H1 (cell line): ENCODE data around the gene MVD. TPM values are rescaled to one million over a fixed set of nuclear protein-coding genes. Genes with fewer than 3 reads are reported as not detected.

Source experiments
- CHD7 ChIP-seq: fragments of 300-600 bp; sonication (generic); IDR thresholded peaks from 2 replicates; pipeline ENCODE4 v1.7.1; 2012; ENCODE audit warnings: low read length, moderate library complexity, mild to moderate bottlenecking, inconsistent platforms; ENCODE audit not compliant: insufficient replicate concordance
- polyA plus RNA-seq, 7 experiments: library from polyadenylated mRNA; depleted of rRNA in 3 of 7; stranded (reverse) in 5 of 7; unstranded in 2 of 7; fragments of >200 nt in 5 of 7; fragments of 200-250 nt in 2 of 7; gene quantifications; 1 replicate in 5 of 7; 2 replicates in 1 of 7; 4 replicates in 1 of 7; pipeline versions ENCODE4 v1.2.1 to v1.2.3, GENCODE V29; 2011 to 2013; ENCODE audit warnings: missing spikeins in 2 of 7, mixed read lengths in 2 of 7
- total RNA-seq: library from RNA; stranded (reverse); fragmentation: NEBNext Ultra II Directional; extraction: Animal tissue kit (Norgen Biotek cat#: 25700); gene quantifications from 2 replicates; pipeline ENCODE4 v1.2.1, GENCODE V29; 2021

Gene MVD
- total and polyA plus RNA-seq, 2 of the 8 experiments (the other 6 are each of a cell fraction or from before 2014, with no cell fraction given): 47.2 to 77.3 TPM

DNA sequence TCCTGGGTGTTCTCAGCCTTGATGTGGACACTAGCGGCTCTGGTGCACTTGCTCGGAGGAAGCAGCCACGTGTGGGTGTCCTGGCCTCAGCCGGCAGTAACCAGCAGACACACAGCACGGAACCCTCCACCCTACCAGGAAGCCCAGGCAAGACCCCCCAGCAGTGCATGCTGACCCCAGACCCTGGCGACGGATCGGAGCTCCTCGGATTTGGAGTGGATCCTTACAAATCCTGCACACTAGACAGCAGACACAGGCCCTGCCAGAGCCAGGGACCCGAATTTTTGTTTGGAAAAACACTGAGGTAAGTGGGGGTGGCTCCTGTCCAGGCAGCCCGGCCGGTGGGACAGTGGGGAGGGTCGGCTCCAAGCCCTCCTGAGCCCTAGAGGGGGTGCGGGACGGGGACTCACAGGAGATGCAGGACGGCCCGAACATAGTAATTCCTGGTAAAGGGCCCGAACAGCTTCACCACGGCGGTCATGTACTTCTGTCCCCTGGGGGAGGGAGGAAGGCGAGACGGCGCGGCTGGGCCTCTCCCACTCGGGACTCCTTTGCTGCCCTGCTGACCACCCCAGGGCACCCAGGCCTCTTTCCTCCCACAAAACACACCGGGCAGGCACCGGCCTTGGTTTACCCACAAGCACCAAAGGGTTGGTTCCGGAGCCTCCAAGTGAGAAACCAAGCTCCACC is 16.4 kb downstream of the MVD start (continued):
- no peak for TF ChIP-seq CHD7
